GM18519 (cell line): ENCODE results near the gene CBFA2T2.

Experiments used
- ATAC-seq: cut with Tn5 transposase; IDR thresholded peaks from one replicate; pipeline ENCODE4 v1.9.1; 2021; ENCODE audit warnings: mild to moderate bottlenecking, moderate library complexity; ENCODE audit not compliant: unreplicated experiment, low FRiP score

The CBFA2T2 gene

GRCh38 chr20:33672426-33673113, 182.7 kb downstream of the CBFA2T2 start:
- no peak for ATAC-seq

GRCh38 chr20:33673114-33673409, 183.2 kb downstream of the CBFA2T2 start:
- ATAC-seq = no peak

- ATAC-seq = no peak
These were observed 183.8 kb downstream of the CBFA2T2 start for GRCh38 chr20:33673410-33674293.

- ATAC-seq = peak; percentile 42
These were observed 184.6 kb downstream of the CBFA2T2 start, which contains the start of gene NECAB3 for GRCh38 chr20:33674294-33675135. TSS of gene NECAB3 (minus strand) at chr20:33674428. CDS start at chr20:33674352, 76 bp downstream.

- ATAC-seq = no peak
These were observed 185.5 kb downstream of the CBFA2T2 start for GRCh38 chr20:33675136-33675959.

GRCh38 chr20:33676121-33676520, 186.2 kb downstream of the CBFA2T2 start:
- no peak for ATAC-seq

GRCh38 chr20:33676652-33677645, 187.1 kb downstream of the CBFA2T2 start:
- ATAC-seq = no peak

- ATAC-seq = no peak
These were observed 188.3 kb downstream of the CBFA2T2 start for GRCh38 chr20:33677991-33678702.

GRCh38 chr20:33679758-33680485, 190.0 kb downstream of the CBFA2T2 start:
- ATAC-seq = no peak

GRCh38 chr20:33680686-33681085, 190.8 kb downstream of the CBFA2T2 start:
- ATAC-seq = no peak

- ATAC-seq = no peak
These were observed 191.4 kb downstream of the CBFA2T2 start for GRCh38 chr20:33681288-33681687.

GRCh38 chr20:33681728-33682353, 191.9 kb downstream of the CBFA2T2 start:
- no peak for ATAC-seq

- ATAC-seq = no peak
These were observed 194.8 kb downstream of the CBFA2T2 start for GRCh38 chr20:33684533-33685327.

GRCh38 chr20:33685328-33686099, 195.6 kb downstream of the CBFA2T2 start:
- ATAC-seq = peak; percentile 22

GRCh38 chr20:33686100-33686983, 196.4 kb downstream of the CBFA2T2 start, which contains the start of gene E2F1:
TSS of gene E2F1 (minus strand) at chr20:33686385. CDS start at chr20:33686264, 121 bp downstream.
- ATAC-seq = peak; percentile 45
